A172 (cell line): ENCODE results near the gene CCR3. TPM values are rescaled to one million over a fixed set of nuclear protein-coding genes. Genes with fewer than 3 reads are reported as not detected.
"Not testable (repeated sequence)": the region's sequence is repeated elsewhere in the genome, so short reads cannot be mapped to it uniquely, and the experiment has no call there.

Source experiments
- DNase-seq: peaks from one replicate; pipeline ENCODE4 v3.0.0-alpha.2; 2015; ENCODE audit warnings: low spot score
- total RNA-seq: library from RNA; depleted of rRNA; stranded (reverse); fragments of >200 nt; shearing (Covaris generic); gene quantifications from 2 replicates; pipeline ENCODE4 v1.2.3, GENCODE V29; 2014; rRNA removed

CCR3 gene
- total RNA-seq: not detected in 2 replicates

GRCh38 chr3:46242120-46242519 is at the start of gene CCR3:
CCR3 (plus strand) TSS chr3:46242460; CDS start chr3:46265159, 22,699 bp downstream.
- no peak for DNase-seq

- no peak for DNase-seq
These were observed 49.3 kb upstream of the CCR3 start for GRCh38 chr3:46192939-46193338.

- DNase-seq: no peak
These were observed 48.8 kb upstream of the CCR3 start for GRCh38 chr3:46193436-46193835.

GRCh38 chr3:46194868-46195553 is 47.2 kb upstream of the CCR3 start:
- no peak for DNase-seq

- DNase-seq: no peak
These were observed 45.9 kb upstream of the CCR3 start for GRCh38 chr3:46196261-46196957.

- no peak for DNase-seq
These were observed 42.0 kb upstream of the CCR3 start for GRCh38 chr3:46200211-46200610.

DNA sequence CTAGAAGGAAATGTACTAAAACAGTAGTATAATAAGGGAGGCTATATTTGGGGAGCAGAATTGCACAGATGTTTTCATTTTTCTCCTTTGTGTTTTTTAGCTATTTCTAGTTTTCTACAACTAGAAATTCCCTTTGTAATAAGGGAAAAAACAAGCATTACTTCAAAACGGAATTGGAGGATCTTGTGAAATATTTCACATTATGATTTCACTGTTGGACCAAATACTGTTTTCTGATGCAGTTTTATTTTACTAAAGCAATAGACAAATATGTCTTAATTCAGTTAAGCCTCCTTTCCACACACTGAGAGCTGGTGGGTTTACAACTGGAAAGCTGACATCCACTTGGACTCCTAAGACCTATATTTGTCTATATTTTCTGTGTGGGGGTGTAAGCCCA is 41.5 kb upstream of the CCR3 start:
- DNase-seq: no peak

DNA sequence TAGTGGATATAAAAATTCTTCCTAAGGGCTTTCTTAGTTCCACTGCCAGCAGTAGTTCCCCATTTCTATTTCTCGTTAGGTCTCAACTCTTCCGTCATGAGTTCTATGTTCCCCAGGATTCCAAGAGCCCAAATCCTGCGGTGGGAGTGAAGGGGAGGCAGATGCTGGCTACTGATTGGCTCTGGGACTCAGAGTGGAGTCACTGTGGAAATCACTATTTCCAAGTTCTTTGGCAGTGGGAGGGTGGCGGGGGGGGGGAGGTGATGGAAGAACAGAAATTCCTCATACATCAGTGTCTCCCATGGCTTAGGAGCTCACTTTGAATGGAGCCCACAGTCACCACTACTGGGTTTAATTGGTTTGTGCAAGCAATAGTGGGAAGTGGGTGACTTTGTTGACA is 39.7 kb upstream of the CCR3 start:
- DNase-seq: no peak

- DNase-seq: no peak
These were observed 38.6 kb upstream of the CCR3 start for GRCh38 chr3:46203681-46204080.

- no peak for DNase-seq
These were observed 36.8 kb upstream of the CCR3 start for GRCh38 chr3:46205286-46205960.

DNA sequence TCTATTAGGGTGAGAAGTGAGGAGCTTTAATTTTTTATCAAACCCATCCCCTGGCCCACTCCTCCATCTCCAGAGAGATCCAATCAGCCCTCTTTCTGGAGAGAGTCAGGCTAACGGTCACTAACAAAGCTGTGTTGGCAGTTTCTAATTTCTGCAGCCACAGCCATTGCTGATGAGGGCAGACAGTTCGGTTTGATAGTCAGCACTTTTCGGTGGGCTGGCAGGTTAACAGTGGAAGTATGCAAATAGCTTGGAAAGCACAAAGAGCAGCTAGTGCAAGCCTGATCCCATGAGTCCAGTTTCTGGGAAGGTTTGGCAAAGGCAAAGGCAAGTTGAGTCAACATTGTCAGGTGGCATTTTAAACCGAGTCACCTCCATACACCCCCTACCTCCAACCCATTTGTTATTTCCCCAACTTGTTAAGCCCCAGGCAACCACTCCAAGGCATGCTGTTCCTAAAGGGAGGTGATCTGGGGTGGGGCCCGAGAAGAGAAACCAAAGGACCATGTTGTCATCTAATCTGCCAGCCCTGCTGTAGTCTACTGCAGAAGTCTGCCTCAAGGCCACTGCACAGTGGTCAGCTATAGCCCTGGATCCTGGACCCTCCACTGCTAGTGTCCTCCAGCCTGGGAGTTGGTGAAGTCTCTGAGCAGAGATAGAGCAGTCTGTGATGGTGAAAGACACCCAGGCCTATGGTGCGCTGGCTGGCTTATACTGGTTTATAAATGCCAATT is 35.8 kb upstream of the CCR3 start:
- DNase-seq: no peak

DNA sequence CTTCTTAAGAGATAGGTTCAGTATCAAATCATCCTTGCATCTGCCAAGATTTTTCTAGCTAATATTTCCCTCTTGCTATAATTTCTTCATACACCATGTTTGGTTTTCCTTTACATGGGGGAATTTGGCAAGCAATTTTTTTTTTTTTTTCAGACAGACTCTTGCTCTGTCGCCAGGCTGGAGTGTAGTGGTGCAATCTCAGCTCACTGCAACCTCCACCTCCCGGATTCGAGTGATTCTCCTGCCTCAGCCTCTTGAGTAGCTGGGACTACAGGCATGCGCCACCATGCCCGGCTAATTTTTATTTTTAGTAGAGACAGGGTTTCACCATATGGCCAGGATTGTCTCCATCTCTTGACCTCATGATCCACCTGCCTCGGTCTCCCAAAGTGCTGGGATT is 34.7 kb upstream of the CCR3 start:
- DNase-seq: not testable (repeated sequence)

DNA sequence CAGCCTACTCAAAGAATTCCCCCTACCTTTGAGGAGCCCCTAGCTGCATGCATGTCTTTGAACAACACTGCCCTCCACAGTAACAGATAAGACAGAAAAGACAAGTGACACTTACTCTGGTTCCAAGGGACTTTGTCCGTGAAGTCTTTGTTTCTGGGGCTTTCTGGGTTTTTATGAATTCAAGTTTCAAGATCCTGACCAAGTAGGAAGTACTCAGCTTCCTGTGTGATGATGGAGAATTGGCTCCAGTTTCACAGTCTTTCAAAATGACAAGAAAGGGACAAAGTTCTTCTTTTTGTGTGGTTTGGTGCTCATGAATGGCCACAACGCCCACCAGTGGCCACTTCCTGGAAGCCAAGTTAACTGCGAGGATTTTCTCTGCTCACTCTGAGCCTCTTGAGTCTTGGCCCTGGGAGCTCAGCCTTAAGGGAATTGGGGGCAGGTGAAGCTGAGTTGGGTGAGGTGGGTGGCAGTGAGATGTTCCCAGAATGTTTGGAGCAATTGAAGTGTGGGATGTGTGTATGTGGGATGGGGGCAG is 34.0 kb upstream of the CCR3 start, which contains the start of gene CCR1:
Gene CCR1, minus strand, starts transcription at position 147 of the 538 bp plus-strand sequence. CDS start 4,000 bp downstream, outside the sequence.
- peak; percentile 28 for DNase-seq

DNA sequence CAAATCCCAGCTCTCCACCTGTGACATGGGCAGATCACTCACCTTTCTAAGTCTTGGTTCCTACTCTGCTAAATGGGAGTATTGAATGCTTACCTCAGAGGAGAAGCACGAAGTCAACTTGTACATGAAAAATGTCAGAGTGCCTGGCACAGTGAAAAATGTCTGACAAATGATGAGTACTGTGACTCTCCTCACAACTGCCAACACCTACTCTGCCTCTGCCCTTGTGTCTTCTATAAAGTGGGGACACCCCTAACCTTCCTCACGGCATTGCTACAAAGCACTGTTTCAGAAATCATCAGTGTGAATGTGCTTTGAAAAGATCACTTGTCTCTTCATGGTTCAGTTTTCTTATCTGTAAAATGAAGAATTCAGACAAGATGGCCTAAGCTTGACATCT is 33.2 kb upstream of the CCR3 start:
- DNase-seq: no peak

- DNase-seq: no peak
These were observed 32.4 kb upstream of the CCR3 start for GRCh38 chr3:46209746-46210470.

DNA sequence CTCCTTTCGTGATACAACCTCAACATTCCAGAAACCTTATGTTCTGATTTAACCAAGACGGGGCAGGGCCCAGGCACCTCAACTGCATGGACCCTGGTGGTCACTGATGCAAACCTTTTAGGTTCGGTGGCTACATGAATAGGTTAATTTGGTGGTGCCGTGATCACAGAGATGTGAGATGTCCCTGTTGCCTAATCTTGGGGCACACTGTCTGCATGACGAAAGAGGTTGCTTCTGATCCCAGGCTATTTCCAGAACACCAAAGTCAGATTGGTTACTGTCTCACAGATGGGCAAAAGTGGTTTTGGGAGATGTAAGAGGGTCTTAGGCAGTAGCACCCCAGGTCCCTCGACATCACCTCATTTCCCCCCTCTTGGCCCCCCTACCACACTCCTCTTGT is 30.2 kb upstream of the CCR3 start:
- DNase-seq: no peak

- DNase-seq: no peak
These were observed 29.1 kb upstream of the CCR3 start for GRCh38 chr3:46213201-46213600.

DNA sequence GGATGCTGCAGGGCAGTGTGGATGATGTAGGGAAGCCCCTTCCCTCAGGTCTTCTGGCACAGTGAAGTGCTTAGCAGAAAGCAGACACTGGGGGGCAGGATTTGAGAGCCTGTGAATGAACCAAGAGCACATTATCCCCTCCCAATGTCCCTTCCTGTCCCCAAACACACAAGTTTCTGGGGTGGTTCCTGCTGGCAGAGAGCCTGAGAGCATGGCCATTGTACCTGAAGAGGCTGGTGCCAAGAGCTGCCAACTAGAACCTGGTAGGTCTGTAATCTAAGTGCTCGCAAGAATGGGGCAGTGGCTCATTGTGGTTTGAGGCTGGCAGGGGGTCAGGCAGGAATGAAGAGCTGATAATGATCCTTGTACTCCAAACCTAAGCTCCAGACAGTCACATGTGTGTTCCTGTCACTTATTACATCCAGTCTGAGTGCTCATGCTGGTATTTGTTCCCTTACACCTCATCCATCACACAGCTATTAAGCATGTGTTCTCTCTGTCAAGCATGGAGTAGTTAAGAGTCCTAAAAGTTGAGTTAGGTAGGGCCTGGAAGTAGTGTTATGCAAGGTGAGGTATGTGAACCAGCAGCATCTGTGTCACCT is 27.4 kb upstream of the CCR3 start:
- peak; percentile 7 for DNase-seq

DNA sequence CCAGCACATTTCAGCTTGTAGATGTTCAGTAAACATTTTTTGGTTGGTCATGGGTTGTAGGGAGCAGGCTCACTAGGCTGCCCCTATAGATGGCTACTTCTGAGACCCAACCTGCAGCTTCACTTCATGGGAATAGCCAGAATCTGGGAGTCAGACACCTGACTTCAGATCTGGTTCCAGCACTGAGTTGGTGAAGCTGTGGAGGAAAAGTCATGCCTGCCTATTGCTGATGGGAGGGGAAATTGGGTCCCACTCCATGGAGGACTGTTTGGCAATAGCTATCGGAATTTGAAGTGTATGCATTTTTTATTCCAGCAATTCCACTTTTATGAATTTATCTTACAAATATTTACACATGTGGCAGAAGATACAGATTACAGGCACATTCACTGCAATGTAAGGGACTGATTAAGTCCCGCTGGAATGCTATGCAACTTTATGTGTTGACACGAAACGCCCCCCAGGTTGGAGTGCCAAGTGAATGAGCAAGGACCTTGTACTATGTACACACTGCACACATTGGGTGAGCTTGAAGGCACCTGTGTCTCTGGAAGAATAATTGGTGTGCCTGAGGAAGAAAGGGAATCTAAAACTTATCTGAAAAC is 26.3 kb upstream of the CCR3 start:
- no peak for DNase-seq

DNA sequence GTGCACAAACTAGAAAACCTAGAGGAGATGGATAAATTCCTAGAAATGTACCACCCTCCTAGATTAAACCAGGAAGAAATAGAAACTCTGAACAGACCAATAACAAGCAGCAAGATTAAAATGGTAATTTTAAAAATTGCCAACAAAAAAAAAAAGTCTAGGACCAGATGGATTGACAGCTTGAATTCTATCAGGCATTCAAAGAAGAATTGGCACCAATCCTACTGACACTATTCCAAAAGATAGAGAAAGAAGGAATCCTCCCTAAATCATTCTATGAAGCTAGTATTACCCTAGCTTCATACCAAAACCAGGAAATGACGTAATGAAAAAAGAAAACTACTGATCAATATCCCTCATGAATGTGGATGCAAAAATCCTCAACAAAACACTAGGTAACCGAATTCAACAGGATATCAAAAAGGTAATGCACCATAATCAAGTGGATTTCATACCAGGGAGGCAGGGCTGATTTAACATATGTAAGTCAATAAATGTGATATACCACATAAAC is 24.0 kb upstream of the CCR3 start:
- DNase-seq: no peak
